ENCODE measurements around the gene GTPBP8. TPM values are rescaled to one million over a fixed set of nuclear protein-coding genes. Genes with fewer than 3 reads are reported as not detected.

The GTPBP8 gene
- total and polyA plus RNA-seq, 2 donors (not counting 1 experiment from before 2014, with no cell fraction given): 25.2 to 31.4 TPM

DNA sequence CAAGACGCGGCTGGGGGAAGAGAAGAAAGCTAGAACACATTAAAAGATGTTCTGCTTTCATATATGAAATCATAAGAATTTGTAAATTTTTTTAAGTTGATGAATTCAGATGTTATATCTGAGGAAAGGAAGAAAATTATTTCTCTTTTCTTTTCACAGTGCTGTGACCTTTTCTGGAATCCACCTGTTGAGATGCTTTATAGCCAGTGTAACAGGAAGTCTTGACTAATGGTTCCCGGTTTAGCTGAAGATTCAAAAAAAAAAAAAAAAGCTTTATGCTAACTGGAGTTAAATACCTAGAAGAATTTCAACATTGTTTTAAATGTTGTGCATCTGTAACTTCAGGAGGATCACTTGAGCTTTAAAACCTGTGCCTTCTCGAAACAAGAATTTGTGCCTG, 9.9 kb downstream of the GTPBP8 start:
- Histone ChIP-seq H3K4me3 (replicated peaks in 1 of 4; ENCODE audit: control extremely low read depth in 1 of 4, insufficient read depth in 1 of 4, low read depth in 3 of 4, low read length in 4 of 4) (no peak overlapping the region), H3K4me2 (ENCODE audit: extremely low read depth, insufficient read depth, low read length) (no peak overlapping the region), H3K79me2 (ENCODE audit: control insufficient read depth, insufficient read depth, low read length) (no peaks in the 10 kb centered on the region), H3K27ac (ENCODE audit: insufficient read depth, low read length) (no peak overlapping the region), H3K27me3 (ENCODE audit: control insufficient read depth, insufficient read depth, low read length) (no peaks in the 10 kb centered on the region), H3K9me3 (ENCODE audit: control insufficient read depth, insufficient read depth, low read depth, low read length) (no peaks in the 10 kb centered on the region), H3K4me1 (ENCODE audit: control insufficient read depth, extremely low read depth, insufficient read depth, low read length) (no peaks in the 10 kb centered on the region), H4K20me1 (ENCODE audit: control insufficient read depth, extremely low read depth, insufficient read depth, low read length) (no peaks in the 10 kb centered on the region), H3K9ac (ENCODE audit: insufficient read depth, low read length) (no peak overlapping the region), H2AFZ (ENCODE audit: low read length) (no peak overlapping the region), H3K36me3 (ENCODE audit: control insufficient read depth, insufficient read depth, low read length) (peaks cover 1% of the 10 kb centered on the region)
- no peak for DNase-seq (ENCODE audit: low read depth in 2 of 2)
- TF ChIP-seq EZH2 (IDR thresholded peaks at IDR 0.05; ENCODE audit: low read length, missing control alignments): no peak
- no peak for TF ChIP-seq CTCF (conservative IDR thresholded peaks at IDR 0.05 in 1 of 2, IDR thresholded peaks at IDR 0.05 in 1 of 2; ENCODE audit: low read depth in 1 of 2, low read length in 2 of 2)

GRCh38 chr3:113002037-113002436, 11.3 kb downstream of the GTPBP8 start:
- no peak overlapping the region for H3K27ac ChIP-seq (ENCODE audit: insufficient read depth, low read length)
- peak in 1 of 2 donors; percentile 4 for DNase-seq (ENCODE audit: low read depth in 2 of 2)
- no peak overlapping the region for H2AFZ ChIP-seq (ENCODE audit: low read length)
- H3K4me2 ChIP-seq (ENCODE audit: extremely low read depth, insufficient read depth, low read length): no peak overlapping the region
- no peak overlapping the region for H3K4me3 ChIP-seq (replicated peaks in 1 of 4; ENCODE audit: control extremely low read depth in 1 of 4, insufficient read depth in 1 of 4, low read depth in 3 of 4, low read length in 4 of 4)
- no peaks in the 10 kb centered on the region for H4K20me1 ChIP-seq (ENCODE audit: control insufficient read depth, extremely low read depth, insufficient read depth, low read length)
- TF ChIP-seq EZH2 (IDR thresholded peaks at IDR 0.05; ENCODE audit: low read length, missing control alignments) (no peak), CTCF (conservative IDR thresholded peaks at IDR 0.05 in 1 of 2, IDR thresholded peaks at IDR 0.05 in 1 of 2; ENCODE audit: low read depth in 1 of 2, low read length in 2 of 2) (no peak)
- no peak overlapping the region for H3K9ac ChIP-seq (ENCODE audit: insufficient read depth, low read length)
- H3K4me1 ChIP-seq (ENCODE audit: control insufficient read depth, extremely low read depth, insufficient read depth, low read length): no peaks in the 10 kb centered on the region
- peaks cover 6% of the 10 kb centered on the region for H3K36me3 ChIP-seq (ENCODE audit: control insufficient read depth, insufficient read depth, low read length)
- no peaks in the 10 kb centered on the region for H3K9me3 ChIP-seq (ENCODE audit: control insufficient read depth, insufficient read depth, low read depth, low read length)
- H3K27me3 ChIP-seq (ENCODE audit: control insufficient read depth, insufficient read depth, low read length): no peaks in the 10 kb centered on the region
- no peaks in the 10 kb centered on the region for H3K79me2 ChIP-seq (ENCODE audit: control insufficient read depth, insufficient read depth, low read length)

DNA sequence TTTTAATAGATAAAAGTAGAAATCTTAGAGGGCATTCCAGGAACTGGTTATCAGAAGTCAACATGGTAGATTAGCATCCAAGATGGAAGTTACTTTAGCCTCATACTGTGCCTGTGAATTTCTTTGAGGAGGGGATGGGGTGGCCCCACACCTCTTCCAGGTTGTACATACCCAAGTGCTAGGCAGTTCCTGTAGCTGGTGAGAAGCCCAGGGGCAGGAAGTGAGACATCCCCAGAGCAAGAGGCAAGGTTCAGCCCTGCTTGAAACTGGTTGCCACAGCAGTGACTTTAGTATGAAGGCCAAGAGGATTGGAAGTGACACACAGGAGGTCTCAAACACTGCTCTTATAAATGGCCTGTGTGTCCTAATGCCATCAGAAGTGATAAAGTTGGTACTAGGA, 11.9 kb downstream of the GTPBP8 start:
- no peak for DNase-seq (ENCODE audit: low read depth in 2 of 2)
- Histone ChIP-seq H3K4me3 (replicated peaks in 1 of 4; ENCODE audit: control extremely low read depth in 1 of 4, insufficient read depth in 1 of 4, low read depth in 3 of 4, low read length in 4 of 4) (no peak overlapping the region), H3K4me2 (ENCODE audit: extremely low read depth, insufficient read depth, low read length) (no peak overlapping the region), H2AFZ (ENCODE audit: low read length) (no peak overlapping the region), H3K27me3 (ENCODE audit: control insufficient read depth, insufficient read depth, low read length) (no peaks in the 10 kb centered on the region), H3K36me3 (ENCODE audit: control insufficient read depth, insufficient read depth, low read length) (peaks cover 6% of the 10 kb centered on the region), H3K9ac (ENCODE audit: insufficient read depth, low read length) (no peak overlapping the region), H3K79me2 (ENCODE audit: control insufficient read depth, insufficient read depth, low read length) (no peaks in the 10 kb centered on the region), H3K27ac (ENCODE audit: insufficient read depth, low read length) (no peak overlapping the region), H3K9me3 (ENCODE audit: control insufficient read depth, insufficient read depth, low read depth, low read length) (no peaks in the 10 kb centered on the region), H4K20me1 (ENCODE audit: control insufficient read depth, extremely low read depth, insufficient read depth, low read length) (no peaks in the 10 kb centered on the region), H3K4me1 (ENCODE audit: control insufficient read depth, extremely low read depth, insufficient read depth, low read length) (no peaks in the 10 kb centered on the region)
- TF ChIP-seq EZH2 (IDR thresholded peaks at IDR 0.05; ENCODE audit: low read length, missing control alignments) (no peak), CTCF (conservative IDR thresholded peaks at IDR 0.05 in 1 of 2, IDR thresholded peaks at IDR 0.05 in 1 of 2; ENCODE audit: low read depth in 1 of 2, low read length in 2 of 2) (no peak)

All from fibroblast of lung (primary cell).